GM10266 (cell line): ENCODE data around the gene MAML3.

Experiments
- DNase-seq: peaks from one replicate; pipeline ENCODE4 v3.0.0; 2012; ENCODE audit errors: extremely low spot score
- CTCF ChIP-seq: IDR thresholded peaks from 2 replicates; pipeline ENCODE4 v1.5.1; 2012; ENCODE audit warnings: mild to moderate bottlenecking, low read depth; ENCODE audit not compliant: control insufficient read depth, insufficient read depth; ENCODE audit errors: missing control alignments

The MAML3 gene

DNA sequence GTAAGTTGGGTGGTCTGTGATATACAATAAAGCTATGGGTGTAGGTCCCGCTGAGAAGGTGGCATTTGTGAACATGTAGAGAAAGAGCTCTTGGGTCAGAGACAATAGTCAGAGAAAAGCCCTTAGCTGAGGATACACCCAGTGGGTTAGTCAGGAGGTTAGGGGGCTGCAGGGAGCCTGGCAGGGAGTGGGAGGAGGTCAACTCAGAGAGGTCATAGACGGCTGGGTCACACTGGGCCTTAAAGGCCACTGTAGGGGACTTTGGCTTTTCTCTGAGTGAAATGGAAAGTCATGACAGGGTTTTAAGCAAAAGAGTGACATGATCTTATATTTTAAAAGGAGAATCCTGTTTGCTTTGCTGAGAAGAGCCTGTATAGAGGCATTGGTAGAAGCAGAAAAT is 471.7 kb downstream of the MAML3 start:
- DNase-seq, result no peak
- no peak for TF ChIP-seq CTCF

DNA sequence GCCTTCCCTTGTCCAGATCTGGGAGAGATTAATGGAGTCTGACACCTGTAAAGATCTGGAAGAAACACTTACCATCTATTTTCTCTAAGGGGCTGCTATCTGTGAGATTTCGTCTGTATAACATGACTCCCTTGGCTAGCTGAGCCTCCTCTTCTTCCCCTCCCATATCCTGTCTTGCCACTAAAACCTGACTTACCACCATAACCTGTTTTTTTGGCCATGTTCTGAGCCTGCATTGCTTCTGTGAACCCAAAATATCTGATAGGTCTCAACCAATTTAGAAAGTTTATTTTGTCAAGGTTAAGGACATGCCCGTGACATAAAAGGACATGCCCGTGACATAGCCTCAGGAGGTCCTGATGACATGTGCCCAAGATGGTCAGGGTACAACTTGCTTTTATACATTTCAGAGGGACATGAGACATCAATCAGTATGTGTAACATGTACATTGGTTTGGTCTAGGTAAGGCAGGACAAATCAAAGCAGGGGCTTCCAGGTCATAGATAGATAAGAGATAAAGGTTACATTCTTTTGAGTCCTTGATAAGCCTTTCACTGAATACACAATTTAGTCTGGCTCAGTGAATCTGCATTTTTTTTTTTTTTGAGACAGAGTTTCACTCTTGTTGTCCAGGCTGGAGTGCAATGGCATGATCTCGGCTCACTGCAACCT is 476.9 kb downstream of the MAML3 start:
- TF ChIP-seq CTCF, result no peak
- no peak for DNase-seq

- TF ChIP-seq CTCF, result no peak
- DNase-seq, result no peak
Measured at GRCh38 chr4:139676365-139676764, 477.6 kb downstream of the MAML3 start.

DNA sequence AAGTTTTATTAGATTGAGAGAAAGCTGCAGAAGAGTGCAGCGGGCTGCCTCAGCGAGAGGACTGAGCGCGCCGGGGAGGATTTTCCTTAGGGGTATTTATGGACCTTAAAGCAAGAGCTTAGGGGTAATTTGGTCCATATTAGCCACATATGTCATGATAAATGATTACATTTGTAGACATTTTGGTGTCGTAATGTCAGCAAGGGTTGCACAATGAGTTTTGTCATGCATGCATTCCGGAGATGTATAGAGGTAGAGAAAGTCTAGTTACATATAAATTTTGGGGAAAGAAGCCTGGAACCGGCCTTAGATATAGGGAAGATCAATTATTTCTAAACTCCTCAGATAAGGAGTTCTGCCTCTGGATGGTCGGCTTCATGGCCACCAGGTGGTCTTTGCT is 478.3 kb downstream of the MAML3 start:
- TF ChIP-seq CTCF, result no peak

DNA sequence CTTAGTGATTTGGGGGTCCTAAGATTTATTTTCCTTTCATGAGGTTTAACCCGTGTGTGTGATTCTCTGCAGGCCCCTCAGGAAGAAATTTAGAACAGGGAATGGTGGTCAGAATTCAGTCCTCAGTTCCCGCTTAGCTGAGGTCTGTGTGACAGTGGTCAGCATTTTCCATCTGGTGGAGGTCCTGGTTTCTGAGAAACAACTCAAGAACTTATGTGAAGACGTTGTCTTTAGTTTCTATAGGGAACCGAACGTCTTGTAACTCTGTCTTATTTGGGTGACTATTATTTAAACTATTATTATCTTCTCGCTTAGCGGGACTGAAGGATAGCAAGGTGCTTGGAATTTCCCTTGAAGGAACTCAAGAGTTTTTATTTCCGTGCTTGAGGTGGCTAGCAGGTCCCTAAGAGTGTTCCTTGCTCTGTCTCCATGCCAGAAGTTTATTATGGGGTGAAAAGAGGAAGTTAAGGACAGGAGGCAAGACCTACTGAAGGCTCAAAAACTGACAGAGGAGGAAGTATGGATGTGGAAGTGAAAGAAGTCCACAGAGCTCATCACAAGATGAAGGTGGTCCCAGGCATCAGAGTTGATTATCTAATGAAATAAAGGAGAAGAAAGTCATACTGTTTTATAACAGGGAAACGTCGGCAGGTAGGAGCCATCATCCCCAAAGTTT is 479.0 kb downstream of the MAML3 start:
- no peak for TF ChIP-seq CTCF

More for the DNA sequence above, 478.3 kb downstream of the MAML3 start:
- no peak for DNase-seq

GRCh38 chr4:139672732-139673131 is 481.3 kb downstream of the MAML3 start:
- DNase-seq, result no peak
- TF ChIP-seq CTCF, result no peak

More for the DNA sequence above, 479.0 kb downstream of the MAML3 start:
- DNase-seq, result no peak

- DNase-seq, result no peak
- no peak for TF ChIP-seq CTCF
Measured at GRCh38 chr4:139672215-139672614, 481.8 kb downstream of the MAML3 start.
